ENCODE data around the gene ZXDB.
"Not testable (repeated sequence)": the region's sequence is repeated elsewhere in the genome, so short reads cannot be mapped to it uniquely, and the experiment has no call there.

Gene ZXDB

GRCh38 chrX:57591284-57592159, at the start of gene ZXDB:
TSS of gene ZXDB (plus strand) at chrX:57592011. CDS start at chrX:57592049, 38 bp downstream.
- peak in 3 of 6 experiments; percentile 26 to 43 (median 43) for DNase-seq

- no peak for DNase-seq
These were observed 26.6 kb upstream of the ZXDB start for GRCh38 chrX:57565198-57565597.

GRCh38 chrX:57573754-57574153, 18.1 kb upstream of the ZXDB start:
- peak in 1 of 6 experiments; percentile 10 for DNase-seq

DNA sequence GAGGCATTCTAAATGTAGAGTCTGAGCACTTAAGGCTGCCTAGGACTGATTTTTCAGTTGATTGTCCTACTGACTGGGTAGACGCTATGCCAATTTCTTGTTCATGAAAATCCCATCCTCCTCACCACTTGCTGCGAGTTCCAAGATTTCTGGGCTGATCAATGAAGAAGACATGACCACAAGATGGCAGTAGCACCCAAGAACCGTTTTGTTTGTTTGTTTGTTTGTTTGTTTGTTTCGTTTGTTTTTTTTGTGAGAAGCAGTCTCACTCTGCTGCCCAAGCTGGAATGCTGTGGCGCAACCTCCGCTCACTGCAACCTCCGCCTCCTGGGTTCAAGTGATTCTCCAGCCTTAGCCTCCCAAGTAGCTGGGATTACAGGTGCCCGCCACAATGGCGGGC, 8.9 kb upstream of the ZXDB start:
- DNase-seq: not testable (repeated sequence)

DNA sequence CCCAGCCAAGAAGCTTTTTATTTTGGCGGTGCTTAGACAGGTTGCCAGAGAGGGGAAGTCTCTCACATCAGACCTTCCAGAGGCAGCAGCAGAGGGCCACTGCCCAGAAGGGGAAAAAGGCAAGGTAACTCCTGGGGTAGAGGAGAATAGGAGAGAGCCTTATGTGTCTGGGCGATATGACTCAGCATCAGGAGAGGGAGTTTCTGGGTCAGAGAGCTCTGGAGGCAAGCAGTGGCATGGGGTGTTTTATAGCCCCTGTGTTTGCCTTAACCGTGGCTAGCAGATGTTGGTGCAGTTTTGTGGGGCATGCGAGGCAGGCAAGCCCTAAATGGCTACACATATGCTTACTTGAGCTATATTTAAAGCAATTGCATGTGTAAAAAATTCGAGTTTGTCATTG, 8.3 kb upstream of the ZXDB start:
- no peak for DNase-seq

DNA sequence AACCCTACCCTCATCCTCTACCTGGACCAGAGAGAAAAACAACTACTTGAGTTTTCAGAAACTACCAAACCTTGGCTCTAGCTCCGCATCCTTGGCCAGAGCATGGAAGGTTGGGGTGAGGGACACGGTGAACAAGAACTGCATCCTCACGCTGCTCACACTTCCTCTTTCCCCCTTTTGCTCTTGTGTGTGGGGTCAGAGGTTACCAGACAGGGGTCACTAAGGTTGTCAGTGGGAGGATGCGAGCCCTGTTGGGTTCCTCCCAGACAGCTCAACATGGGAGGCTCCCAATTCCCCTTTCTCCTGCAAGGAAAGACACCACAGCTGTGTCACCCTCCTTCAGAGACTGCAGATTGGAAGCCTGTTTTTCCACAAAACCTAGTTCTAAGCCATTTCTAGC, 5.5 kb upstream of the ZXDB start:
- DNase-seq: no peak

DNA sequence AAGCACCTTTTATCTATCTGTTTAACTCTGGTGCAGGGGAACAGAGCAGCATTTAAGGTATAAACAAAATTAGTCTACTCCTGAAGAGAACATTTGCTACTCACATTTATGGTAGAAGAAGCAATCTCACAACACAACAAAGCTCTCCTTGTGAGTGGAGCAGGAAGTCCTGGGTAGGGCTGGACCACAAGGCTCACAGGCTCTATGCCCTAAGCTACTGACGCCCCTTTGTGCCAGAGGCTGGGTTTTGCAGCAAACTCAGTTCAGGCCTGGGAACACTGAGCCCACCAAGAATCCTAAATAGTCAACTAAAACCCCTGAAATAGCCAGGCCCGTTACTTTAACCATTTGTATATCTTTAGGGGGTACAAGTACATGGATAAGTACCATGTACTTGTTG, 4.7 kb upstream of the ZXDB start:
- DNase-seq: peak in 1 of 6 experiments; percentile 3

GRCh38 chrX:57587607-57588006, 4.2 kb upstream of the ZXDB start:
- no peak for DNase-seq

DNA sequence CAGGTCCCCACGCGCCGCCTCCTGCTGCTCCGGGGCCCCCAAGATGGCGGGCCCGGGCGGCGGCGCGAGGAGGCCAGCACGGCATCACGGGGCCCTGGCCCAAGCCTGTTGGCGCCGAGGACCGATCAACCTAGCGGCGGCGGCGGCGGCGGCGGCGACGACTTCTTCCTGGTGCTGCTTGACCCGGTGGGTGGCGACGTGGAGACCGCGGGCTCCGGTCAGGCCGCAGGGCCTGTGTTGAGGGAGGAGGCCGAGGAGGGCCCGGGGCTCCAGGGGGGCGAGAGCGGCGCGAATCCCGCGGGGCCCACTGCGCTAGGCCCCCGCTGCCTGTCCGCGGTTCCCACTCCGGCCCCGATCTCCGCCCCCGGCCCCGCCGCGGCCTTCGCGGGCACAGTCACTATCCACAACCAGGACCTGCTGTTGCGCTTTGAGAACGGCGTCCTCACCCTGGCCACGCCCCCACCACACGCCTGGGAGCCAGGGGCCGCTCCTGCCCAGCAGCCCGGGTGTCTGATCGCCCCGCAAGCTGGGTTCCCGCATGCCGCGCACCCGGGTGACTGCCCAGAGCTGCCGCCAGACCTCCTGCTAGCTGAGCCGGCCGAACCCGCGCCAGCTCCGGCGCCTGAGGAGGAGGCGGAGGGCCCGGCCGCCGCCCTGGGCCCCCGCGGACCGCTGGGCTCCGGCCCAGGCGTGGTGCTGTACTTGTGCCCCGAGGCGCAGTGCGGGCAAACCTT, 516 bp downstream of the ZXDB start:
- DNase-seq: peak; percentile 0 to 66 (median 31)

GRCh38 chrX:57592894-57593215, 1.0 kb downstream of the ZXDB start:
- peak in 2 of 6 experiments; percentile 24 to 39 for DNase-seq

DNA sequence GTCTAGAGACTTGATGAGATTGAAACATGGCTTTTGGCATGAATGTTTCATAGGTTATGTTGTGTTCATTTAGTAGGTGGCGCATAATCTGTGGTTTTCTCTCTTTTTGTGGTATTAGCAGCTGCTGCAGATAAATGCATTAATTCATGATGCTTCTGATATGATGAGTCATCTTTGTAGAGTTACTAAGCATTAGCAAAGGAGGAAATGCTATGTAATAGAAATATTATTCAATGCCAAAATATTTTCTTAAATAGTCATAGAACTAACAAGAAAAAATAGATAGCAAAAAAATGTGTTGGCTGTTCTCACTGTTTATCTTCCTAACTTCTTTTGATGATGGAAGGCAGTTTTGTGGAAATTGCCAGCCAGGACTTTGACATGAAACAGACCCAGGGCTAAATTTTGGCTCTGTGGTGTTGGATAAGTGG, 3.6 kb downstream of the ZXDB start:
- no peak for DNase-seq

GRCh38 chrX:57596109-57596508, 4.3 kb downstream of the ZXDB start:
- DNase-seq: no peak

- no peak for DNase-seq
These were observed 4.7 kb downstream of the ZXDB start for GRCh38 chrX:57596516-57596915.

- no peak for DNase-seq
These were observed 15.7 kb downstream of the ZXDB start for GRCh38 chrX:57607295-57608187.

DNA sequence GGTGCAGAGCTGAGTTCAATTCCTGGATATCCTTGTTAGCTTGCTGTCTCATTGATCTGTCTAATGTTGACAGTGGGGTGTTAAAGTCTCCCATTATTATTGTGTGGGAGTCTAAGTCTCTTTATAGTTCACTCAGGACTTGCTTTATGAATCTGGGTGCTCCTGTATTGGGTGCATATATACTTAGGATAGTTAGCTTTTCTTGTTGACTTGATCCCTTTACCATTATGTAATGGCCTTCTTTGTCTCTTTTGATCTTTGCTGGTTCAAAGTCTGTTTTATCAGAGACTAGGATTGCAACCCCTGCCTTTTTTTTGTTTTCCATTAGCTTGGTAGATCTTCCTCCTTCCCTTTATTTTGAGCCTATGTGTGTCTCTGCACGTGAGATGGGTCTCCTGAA, 21.5 kb downstream of the ZXDB start:
- not testable (repeated sequence) for DNase-seq

DNA sequence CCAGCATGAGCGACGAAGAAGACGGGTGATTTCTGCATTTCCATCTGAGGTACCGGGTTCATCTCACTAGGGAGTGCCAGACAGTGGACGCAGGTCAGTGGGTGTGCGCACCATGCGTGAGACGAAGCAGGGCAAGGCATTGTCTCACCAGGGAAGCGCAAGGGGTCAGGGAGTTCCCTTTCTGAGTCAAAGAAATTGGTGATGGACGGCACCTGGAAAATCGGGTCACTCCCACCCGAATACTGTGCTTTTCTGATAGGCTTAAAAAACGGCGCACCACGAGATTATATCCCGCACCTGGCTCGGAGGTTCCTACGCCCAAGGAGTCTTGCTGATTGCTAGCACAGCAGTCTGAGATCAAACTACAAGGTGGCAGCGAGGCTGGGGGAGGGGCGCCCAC, 37.6 kb downstream of the ZXDB start:
- not testable (repeated sequence) for DNase-seq

GRCh38 chrX:57640674-57641016, 48.8 kb downstream of the ZXDB start:
- DNase-seq: no peak

GRCh38 chrX:57641338-57641737, 49.5 kb downstream of the ZXDB start:
- no peak for DNase-seq

DNA sequence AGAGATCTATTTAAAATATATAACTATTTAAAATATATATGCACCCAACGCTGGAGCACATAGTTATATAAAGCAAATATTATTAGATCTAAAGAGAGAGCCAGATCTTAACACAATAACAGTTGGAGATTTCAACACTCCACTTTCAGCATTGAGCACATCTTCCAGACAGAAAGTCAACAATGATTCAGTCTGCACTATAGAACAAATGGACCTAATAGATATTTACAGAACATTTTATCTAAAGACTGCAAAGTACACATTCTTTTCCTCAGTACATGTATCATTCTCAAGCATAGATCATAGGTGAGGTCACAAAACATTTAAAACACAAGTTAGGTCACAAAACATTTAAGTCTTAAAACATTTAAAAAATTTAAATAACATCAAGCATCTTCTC, 51.9 kb downstream of the ZXDB start:
- no peak for DNase-seq

- DNase-seq: no peak
These were observed 55.2 kb downstream of the ZXDB start for GRCh38 chrX:57647020-57647419.
